GM21390 (cell line): ENCODE data around the gene RNU2-1.
"Not testable (repeated sequence)": the region's sequence is repeated elsewhere in the genome, so short reads cannot be mapped to it uniquely, and the experiment has no call there.

ENCODE experiments used
- ATAC-seq: cut with Tn5 transposase; IDR thresholded peaks from one replicate; pipeline ENCODE4 v1.9.1; 2021; ENCODE audit not compliant: unreplicated experiment

Gene RNU2-1

DNA sequence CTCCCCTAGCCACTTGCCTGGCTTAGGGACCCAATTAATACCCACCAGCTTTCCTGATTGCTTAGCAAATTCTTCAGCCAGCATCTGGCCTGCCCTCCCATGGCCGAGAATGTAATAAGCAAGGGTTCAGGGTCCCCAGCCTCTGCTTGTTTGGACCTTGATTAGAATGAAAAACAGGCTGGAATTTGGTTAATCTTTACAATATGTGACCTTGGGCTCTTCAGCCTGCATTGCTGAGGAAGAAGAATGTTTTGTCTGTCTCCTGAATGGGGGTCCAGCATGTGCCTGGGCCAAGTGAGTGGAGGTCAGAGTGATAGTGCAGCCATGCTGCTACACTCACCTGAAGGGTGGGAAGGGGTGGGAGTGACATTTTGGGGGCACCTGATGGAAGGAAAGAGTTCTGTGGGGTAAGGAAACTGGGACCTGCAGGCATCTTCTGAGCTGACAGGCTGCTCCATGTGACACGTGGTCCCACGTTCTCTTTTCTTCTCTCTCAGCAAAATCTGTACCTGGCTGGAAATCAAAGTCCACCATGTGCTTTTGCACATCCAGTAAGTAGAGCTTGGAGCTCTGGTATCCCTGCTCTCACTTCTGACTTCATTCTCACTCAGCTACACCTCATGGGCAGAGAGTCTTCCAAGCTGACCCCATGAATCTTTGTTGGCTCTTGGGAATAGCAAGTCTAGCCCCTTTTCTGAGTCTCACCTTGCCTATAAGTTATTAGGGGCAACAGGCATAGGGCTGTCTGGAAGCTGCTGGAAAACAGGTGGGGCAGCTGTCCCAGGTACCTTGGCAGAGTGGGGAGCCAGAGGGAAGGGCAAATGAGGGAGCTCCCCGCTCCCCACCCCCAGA lies 16.8 kb downstream of the RNU2-1 start:
- no peak for ATAC-seq

DNA sequence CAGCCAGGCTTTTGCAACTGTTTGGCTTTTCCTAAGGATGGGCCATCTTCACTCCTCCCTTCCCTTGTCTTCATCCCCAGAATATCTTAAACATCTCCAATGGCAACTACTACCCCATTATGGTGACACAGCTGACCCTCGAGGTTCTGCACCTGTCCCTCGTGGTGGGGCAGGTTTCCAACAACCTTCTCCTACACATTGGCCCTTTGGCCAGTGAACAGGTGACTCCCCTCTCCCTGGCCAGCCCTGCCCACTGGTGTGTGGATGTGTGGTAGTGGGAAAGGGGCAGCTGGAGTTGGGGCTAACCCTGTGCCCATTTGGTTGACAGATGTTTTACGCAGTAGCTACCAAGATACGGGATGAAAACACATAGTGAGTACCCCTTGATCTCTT lies 17.4 kb downstream of the RNU2-1 start:
- ATAC-seq = no peak

DNA sequence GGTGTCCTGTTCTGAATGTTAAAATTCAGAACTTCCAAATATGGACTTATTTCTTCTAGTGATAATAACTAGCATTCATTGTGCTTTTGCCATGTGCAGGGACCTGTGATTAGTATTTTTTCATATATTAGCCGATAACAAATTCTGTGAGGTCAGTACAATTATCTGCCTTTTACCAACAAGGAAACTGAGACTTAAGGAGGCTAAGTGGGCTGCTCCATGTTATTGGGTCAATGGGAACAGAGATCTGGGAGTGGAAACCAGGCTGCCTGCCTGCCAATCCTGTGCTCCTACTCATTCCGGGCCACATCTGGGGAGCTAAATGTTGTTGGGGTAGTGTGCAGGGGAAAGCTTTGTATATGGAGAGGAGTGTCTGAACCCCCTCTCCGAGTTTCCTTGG lies 18.4 kb downstream of the RNU2-1 start:
- ATAC-seq = no peak

DNA sequence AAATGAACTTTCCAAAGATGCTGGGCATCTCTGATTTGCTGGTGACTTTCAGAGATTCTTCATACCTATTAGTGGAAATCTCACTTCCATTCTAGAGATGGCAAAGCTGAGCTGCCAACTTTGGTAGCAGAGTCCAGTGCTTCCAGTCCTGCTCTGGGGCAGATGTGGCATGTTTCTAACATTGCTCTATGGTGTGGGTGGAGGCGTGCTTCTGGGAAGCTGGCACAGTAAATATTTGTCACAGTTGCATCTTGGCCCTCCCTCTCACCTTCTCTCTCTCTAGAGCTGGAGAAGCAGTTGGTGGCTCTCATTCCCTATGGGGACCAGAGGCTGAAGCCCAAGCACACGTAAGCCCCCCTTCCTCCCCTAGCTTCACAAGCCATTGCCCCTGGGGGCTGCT lies 20.2 kb downstream of the RNU2-1 start:
- ATAC-seq = no peak

DNA sequence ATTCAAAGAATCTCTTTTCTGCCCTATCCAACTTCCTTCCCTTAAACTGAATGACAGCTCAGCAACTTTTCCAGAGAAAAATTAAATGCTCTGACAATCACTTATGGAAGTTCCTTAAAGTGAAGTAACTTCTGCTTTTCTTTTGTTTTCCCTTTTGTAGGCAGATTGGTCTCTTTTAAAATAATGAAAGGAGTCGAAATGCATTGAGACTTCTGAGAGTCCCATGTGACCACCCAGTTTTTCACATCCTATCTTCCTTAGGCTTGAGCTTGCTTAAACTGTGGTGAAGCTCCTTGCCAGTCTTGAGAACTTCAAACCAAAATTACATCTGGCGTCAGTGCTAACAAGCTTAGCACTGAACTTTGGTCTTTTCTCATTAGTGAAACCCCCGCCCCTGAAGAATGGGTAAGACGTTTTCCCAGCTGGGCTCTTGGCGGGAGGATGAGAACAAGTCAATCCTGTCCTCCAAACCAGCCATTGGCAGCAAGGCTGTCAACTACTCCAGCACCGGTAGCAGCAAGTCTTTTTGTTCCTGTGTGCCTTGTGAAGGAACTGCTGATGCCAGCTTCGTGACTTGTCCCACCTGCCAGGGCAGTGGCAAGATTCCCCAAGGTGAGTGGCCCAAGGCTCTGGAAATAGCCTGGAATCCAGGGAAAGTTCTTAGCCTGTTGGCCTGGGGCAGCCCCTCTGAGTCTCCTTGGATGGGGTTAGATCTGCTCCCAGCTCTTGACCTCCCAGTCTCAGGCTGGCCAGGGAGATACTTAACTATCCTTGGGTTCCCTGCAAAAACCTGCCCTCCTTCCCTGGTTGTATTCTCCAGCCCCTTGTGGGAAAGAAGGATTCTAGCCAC lies 20.9 kb downstream of the RNU2-1 start:
- ATAC-seq = no peak

DNA sequence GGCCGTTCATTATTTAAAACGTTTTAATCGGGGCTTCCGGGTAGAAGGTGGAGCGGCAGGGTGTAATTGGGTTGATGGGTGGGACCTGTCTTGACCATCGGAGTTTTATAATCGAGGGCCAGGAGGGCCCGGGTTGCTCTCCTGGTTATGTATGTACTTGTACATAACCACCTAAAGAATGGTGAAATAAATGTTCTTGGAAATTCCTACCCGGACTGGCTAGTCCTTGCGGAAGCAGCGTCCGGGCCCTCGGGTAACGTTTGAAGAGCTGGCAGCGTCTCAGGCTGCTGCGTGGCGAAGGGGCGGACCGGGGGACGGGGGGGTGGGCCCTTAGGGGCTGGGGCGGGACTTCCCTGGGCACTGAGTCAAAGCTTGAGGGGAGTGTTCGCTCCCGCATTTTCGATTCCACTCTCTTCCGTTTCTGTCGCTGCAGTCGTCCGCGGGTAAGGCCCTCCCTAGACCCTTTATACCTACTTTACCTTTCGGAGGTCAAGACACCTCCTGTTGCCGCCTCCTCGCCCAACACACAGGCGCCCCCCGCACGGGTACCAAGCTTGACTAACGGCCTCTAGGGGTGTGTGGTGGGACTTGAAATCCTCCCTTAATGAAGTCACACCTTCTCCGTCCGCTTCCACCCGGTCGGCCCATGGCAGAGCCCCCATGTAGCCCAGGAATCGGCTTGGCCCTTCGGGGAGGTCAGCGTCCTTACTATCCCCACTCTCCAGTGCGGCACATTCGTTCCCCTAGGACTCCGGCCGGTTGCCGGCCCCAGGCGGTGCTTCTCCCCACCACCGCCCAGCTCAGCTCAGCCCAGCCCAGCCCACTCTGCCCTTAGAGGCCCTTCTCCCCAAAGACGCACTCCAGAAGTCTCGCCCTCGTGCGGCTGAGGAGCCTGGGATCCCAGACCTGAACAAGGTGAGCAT lies 22.0 kb downstream of the RNU2-1 start, which contains the start of gene TMEM106A:
Gene TMEM106A (plus strand): TSS at position 396 of the 923 bp plus-strand sequence. CDS start 1,167 bp downstream, outside the sequence.
- peak; percentile 66 for ATAC-seq

DNA sequence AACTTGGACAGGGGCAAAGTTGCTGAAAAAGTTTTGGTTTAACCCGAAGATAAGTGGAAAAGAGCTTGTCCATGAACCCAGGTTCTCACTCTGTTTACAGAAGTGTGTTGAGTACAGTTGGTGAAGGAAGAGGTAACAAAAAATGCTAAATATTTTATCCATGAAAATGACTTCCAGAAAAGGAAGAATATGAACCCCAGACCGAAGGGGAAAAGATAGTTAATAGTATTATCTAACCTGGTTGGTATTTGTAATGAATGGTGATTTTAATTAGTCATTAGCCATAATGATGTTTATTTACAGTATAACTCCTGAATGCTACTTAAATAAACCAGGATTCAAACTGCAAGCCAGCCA lies 22.7 kb downstream of the RNU2-1 start:
- no peak for ATAC-seq

DNA sequence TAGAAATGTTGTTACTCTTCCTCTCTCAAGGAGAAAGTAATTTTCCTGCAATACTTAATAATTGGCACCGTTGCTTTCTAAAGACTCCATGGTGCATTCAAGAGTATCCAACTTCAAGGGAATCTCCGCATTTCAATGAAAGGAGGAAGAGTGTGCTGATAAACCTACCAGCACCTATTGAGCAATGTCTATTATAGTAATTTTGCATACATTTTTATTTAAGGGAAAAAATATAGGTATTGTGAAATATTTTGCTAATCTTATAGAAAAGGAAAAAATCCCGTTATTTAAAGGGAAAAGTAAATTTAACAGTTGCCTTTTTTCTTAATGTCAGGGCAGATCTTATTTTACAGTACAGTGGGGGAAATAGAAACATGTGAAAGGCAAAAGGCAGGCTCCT lies 23.2 kb downstream of the RNU2-1 start:
- ATAC-seq = no peak

DNA sequence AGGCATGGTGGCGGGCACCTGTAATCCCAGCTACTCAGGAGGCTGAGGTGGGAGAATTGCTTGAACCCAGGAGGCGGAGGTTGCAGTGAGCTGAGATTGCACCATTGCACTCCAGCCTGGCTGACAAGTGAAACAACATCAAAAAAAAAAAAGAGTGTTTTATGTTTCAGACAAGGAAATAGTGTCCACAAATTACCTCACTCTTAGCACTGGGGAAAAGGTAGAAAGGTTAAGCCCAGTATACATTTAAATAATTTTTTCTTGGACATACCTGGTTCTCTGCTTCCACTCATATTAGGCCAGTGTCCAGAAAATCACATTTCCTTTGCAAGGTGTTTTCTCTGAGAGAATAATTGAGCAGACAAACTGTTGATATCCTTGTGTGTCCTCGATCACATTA lies 30.8 kb downstream of the RNU2-1 start:
- not testable (repeated sequence) for ATAC-seq

DNA sequence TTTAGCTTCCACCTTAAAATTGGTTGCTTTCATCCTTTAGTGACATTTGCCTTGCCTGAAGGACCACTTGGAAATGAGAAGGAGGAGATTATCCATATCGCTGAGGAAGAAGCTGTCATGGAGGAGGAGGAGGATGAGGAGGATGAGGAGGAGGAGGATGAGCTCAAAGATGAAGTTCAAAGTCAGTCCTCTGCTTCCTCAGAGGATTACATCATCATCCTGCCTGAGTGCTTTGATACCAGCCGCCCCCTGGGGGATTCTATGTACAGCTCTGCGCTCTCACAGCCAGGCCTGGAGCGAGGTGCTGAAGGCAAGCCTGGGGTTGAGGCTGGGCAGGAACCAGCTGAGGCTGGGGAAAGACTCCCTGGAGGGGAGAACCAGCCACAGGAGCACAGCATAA lies 33.6 kb downstream of the RNU2-1 start:
- no peak for ATAC-seq

DNA sequence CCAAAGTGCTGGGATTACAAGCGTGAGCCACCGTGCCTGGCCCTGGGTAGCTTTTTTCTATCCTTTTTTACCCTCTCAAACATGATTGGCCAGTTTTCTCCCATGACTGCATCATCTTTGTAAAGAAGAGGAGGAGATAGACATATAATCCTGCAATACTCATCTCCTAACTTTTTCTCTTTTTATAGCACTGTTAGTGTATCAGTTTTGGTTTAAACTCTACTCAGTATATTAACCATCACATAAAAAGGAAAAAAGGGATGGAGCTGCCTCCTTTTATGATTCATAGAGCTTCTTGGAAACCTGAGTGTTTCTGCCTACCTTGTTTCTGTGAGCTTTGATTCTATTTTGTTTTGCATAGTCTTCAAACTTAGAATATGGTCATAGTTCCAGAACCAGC lies 34.1 kb downstream of the RNU2-1 start:
- no peak for ATAC-seq

DNA sequence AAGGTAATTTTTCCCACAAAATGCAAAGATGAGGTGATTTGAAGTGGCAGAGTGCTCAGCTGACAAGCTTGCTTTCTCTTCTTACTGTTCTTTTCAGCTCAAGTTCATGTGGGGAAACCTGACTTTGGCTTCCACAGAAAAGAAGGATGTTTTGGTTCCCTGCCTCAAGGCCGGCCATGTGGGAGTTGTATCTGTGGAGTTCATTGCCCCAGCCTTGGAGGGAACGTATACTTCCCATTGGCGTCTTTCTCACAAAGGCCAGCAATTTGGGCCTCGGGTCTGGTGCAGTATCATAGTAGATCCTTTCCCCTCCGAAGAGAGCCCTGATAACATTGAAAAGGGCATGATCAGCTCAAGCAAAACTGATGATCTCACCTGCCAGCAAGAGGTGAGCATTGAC lies 40.5 kb downstream of the RNU2-1 start:
- no peak for ATAC-seq

DNA sequence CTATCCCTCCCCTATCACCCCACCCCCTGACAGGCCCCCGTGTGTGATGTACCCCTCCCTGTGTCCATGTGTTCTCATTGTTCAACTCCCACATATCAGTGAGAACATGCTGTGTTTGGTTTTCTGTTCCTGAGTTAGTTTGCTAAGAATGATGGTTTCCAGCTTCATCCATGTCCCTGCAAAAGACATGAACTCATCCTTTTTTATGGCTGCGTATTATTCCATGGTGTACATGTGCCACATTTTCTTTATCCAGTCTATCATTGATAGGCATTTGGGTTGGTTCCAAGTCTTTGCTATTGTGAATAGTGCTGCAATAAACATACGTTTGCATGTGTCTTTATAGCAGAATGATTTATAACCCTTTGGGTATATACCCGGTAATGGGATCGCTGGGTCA lies 47.1 kb downstream of the RNU2-1 start:
- ATAC-seq = not testable (repeated sequence)

DNA sequence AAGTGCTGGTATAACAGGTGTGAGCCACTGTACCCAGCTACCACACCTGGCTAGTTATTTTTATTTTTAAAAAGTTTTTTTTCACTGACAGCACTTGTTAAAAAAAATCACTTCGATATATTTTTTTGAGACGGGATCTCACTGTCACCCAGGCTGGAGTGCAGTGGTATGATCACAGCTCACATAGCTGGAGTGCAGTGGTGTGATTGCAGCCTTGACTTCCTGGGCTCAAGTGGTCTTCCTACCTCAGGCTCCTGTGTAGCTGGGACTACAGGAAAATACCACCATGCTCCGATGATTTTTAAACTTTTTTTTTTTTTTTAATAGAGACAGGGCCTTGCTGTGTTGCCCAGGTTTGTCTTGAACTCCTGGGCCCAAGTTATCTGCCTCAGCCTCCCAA lies 49.9 kb downstream of the RNU2-1 start:
- ATAC-seq = no peak
